ENCODE results near the gene PHYHIPL.

GRCh38 chr10:59285073-59285472 is 108.6 kb downstream of the PHYHIPL start:
- TF ChIP-seq CTCF (IDR thresholded peaks at IDR 0.05) (no peak), POLR2A (IDR thresholded peaks at IDR 0.05) (no peak)

All from lower leg skin (tissue), 3 donors.